WI38 (cell line): Measurements from ENCODE around the gene MRPL53.
"Not testable (repeated sequence)": the region's sequence is repeated elsewhere in the genome, so short reads cannot be mapped to it uniquely, and the experiment has no call there.

ENCODE experiments used
- H3K4me3 ChIP-seq: 2 replicates; pipeline ENCODE4 v1.5.1; 2011; ENCODE audit warnings: low read depth, mild to moderate bottlenecking, control low read depth, low read length
- TF ChIP-seq, protein P1 (sequence below): IDR thresholded peaks from 2 replicates; pipeline ENCODE4 v1.5.1; 2012; ENCODE audit warnings: low read depth, mild to moderate bottlenecking, control low read depth, low read length

The MRPL53 gene

DNA sequence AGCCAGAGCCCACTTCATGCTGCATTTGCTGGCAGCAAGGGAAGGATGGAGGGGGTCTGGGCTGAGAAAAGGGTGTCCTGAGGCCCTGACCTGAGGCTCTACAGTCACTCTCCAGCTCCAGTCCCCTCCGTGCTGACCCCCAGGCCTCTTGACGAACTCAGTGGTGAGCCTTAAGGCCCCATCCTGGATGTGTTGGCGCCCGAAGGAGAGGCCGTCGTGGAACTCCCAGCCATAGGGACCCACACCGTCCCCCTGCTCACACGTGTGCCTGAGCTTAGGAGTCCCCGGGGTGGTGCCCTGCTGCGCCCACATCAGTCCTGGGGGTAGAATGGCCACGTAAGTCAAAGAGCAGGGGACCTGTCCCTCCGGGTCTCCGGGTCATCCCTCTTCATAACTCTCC is 8.1 kb downstream of the MRPL53 start:
- H3K4me3 ChIP-seq = peak overlapping the region; percentile 88
- TF ChIP-seq, protein P1, sequence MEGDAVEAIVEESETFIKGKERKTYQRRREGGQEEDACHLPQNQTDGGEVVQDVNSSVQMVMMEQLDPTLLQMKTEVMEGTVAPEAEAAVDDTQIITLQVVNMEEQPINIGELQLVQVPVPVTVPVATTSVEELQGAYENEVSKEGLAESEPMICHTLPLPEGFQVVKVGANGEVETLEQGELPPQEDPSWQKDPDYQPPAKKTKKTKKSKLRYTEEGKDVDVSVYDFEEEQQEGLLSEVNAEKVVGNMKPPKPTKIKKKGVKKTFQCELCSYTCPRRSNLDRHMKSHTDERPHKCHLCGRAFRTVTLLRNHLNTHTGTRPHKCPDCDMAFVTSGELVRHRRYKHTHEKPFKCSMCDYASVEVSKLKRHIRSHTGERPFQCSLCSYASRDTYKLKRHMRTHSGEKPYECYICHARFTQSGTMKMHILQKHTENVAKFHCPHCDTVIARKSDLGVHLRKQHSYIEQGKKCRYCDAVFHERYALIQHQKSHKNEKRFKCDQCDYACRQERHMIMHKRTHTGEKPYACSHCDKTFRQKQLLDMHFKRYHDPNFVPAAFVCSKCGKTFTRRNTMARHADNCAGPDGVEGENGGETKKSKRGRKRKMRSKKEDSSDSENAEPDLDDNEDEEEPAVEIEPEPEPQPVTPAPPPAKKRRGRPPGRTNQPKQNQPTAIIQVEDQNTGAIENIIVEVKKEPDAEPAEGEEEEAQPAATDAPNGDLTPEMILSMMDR = no peak

DNA sequence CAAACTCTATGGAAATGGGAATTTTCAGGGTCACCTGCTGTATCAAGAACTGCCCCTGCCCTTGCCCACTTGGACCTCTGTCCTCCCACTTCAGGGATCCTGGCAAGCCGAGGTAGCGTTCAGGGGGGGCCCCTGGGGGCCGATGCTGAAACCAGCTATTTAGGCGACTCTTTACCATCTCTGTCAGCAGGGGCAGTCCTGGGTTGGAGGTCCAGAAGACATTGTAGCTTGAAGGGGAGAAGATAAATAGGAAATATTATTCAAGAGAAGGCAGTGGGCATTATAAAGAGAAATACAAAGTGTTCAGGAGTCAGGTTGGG is 9.7 kb downstream of the MRPL53 start:
- TF ChIP-seq, protein P1 = no peak
- no peak overlapping the region for H3K4me3 ChIP-seq

DNA sequence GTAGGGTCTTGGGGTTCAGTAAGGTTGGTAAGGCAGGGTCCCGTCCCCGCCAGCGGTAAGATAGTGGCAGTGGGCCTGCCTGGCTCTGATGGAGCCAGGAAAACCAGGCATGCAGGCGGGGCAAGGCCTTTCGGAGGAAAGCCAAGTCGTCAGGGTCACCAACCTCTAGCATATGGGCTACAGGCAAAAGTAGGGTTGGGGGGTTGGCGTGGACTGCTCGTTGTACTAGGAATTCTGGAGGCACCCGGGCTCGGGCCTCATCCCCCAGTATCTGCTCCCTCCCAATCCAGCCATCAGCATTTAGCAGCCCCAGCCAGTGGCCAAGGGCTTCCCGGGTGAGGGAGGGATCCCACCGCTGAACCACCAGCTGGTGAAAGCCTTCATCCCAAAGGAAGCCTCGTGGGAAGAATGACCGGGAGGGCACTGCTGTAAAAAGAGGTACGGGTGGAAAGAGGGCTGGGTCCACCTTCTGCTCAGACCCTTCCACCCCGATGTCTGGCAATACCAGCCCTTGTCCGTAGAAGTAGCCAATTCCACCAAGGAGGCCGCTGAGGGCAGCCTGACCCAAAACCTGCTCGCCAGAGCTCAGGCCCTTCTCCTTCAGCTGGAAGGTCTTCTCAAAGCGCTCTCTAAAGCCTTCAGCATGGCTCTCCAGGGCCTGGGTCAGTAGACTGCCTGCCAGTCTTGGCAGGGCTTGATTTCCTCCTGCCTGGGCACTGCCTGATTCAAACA is 10.3 kb downstream of the MRPL53 start:
- TF ChIP-seq, protein P1 = no peak
- no peak overlapping the region for H3K4me3 ChIP-seq

DNA sequence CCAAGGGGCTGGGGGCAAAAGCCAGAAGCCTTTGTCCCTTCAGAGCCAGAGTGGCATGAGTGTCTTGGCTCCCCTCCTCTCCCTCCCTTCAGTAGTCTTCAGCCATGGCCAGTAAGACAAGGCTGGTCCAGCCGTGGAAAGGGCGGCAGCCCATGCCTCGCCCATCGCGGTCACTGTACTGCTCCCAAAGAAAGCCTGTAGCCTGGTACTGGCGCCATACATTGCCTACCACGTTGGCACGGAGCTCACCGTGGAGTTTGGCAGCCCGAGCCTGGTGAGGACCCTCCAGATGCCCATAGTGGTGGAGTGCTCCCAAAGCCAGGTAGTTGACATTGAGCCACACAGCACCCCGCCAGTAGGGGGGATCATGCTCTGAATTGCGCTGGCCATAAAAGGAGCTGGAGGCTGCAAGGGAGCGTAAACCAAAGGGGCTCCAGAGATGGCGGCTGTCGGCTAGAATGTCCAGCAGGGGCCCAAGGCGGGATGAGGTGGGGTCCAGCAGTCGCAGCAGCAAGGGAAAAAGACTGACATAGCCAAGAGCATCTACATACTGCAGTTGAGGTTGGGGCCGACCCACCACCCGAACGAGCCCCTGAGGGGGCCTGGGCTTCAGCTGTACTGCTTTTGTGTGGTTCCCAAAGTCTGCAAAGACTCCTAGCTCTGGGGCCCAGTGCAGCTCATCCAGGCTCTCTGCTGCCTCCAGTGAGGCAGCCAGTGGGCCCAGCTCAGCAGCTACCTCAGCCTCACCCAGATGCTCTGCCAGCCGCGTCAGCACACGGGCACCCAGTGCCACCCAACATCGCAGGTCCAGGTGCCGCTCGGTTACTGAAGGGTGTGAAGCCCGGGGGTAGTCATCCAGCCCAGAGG is 11.1 kb downstream of the MRPL53 start:
- TF ChIP-seq, protein P1 = no peak
- H3K4me3 ChIP-seq = no peak overlapping the region

DNA sequence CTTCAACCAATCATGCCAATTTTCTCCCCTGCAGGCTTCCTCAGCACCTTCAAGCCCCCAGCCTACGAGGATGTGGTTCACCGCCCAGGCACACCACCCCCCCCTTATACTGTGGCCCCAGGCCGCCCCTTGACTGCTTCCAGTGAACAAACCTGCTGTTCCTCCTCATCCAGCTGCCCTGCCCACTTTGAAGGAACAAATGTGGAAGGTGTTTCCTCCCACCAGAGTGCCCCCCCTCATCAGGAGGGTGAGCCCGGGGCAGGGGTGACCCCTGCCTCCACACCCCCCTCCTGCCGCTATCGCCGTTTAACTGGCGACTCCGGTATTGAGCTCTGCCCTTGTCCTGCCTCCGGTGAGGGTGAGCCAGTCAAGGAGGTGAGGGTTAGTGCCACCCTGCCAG is 12.3 kb downstream of the MRPL53 start:
- H3K4me3 ChIP-seq = not testable (repeated sequence)

DNA sequence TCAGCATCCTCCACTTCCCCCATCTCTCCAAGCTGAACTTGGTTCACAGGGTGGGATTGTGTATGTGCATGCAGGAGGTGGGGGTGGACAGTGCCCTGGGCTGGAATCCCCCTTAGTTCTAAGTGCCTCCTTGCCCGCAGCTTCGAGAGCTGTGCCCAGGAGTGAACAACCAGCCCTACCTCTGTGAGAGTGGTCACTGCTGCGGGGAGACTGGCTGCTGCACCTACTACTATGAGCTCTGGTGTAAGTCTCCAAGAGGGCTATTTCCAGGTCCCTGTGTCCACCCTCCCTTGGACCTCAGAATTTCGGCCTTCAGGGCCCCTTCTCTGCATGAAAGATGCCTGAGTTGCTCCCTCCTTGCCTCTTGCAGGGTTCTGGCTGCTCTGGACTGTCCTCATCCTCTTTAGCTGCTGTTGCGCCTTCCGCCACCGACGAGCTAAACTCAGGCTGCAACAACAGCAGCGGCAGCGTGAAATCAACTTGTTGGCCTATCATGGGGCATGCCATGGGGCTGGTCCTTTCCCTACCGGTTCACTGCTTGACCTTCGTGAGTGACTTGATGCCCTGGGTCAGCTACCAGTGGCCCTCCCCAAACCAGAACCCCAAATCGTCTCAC is 12.9 kb downstream of the MRPL53 start:
- peak overlapping the region; percentile 79 for H3K4me3 ChIP-seq

DNA sequence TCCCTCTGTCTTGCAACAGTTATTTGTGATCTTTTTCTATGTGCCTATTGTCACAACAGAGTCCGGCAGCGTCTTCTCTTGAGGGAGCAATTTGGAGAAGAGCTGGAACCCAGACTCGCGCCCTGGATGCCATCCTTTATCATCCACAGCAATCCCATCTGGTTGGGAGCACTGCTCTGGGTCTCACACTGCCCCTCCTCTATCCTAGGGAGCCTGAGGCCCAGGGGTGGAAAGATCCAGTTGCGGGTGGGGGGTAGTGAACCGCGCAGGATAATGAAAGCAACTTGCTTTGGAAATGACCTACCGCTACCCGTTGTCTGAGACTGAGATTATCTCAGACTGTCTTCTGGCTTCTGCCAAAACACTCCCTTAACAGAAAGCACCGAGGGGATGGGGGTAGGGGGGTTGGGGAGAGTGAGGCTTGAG is 13.5 kb downstream of the MRPL53 start:
- H3K4me3 ChIP-seq = peak overlapping the region; percentile 79
- TF ChIP-seq, protein P1 = no peak
